Ovary (tissue), 3 donors: ENCODE results near the gene TFAM.

Experiments used
- EP300 ChIP-seq: sonication (generic); formaldehyde crosslinking; IDR thresholded peaks from one replicate; pipeline ENCODE4 v1.6.1; 2017; ENCODE audit warnings: antibody characterized with exemption
- TF ChIP-seq, protein P1 (sequence below), 3 donors: fragments of 450-650 bp in 2 of 3; fragments of 200-600 bp in 1 of 3; IDR thresholded peaks; one replicate each; pipeline versions ENCODE4 v1.5.1 to v1.8.0; 2016 to 2022; ENCODE audit warnings: antibody characterized with exemption in 3 of 3, mild to moderate bottlenecking in 1 of 3
- donor health status: DM: no; HTN: no; CAD: no.

- TF ChIP-seq, protein P1, sequence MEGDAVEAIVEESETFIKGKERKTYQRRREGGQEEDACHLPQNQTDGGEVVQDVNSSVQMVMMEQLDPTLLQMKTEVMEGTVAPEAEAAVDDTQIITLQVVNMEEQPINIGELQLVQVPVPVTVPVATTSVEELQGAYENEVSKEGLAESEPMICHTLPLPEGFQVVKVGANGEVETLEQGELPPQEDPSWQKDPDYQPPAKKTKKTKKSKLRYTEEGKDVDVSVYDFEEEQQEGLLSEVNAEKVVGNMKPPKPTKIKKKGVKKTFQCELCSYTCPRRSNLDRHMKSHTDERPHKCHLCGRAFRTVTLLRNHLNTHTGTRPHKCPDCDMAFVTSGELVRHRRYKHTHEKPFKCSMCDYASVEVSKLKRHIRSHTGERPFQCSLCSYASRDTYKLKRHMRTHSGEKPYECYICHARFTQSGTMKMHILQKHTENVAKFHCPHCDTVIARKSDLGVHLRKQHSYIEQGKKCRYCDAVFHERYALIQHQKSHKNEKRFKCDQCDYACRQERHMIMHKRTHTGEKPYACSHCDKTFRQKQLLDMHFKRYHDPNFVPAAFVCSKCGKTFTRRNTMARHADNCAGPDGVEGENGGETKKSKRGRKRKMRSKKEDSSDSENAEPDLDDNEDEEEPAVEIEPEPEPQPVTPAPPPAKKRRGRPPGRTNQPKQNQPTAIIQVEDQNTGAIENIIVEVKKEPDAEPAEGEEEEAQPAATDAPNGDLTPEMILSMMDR (IDR thresholded peaks at IDR 0.05) = no peak
- TF ChIP-seq EP300 = no peak
These were observed 3.8 kb downstream of the TFAM start for GRCh38 chr10:58389024-58389423.
